Colonic mucosa (tissue), 4 donors: ENCODE data around the gene DKK3. TPM values are rescaled to one million over a fixed set of nuclear protein-coding genes. Genes with fewer than 3 reads are reported as not detected.

Source experiments
- DNase-seq: peaks from one replicate; pipeline ENCODE4 v3.0.0-alpha.2; 2020
- H3K27ac ChIP-seq: fragments of 200-600 bp; one replicate; pipeline ENCODE4 v1.8.0; 2021
- H3K27me3 ChIP-seq: fragments of 200-600 bp; one replicate; pipeline ENCODE4 v1.8.0; 2021
- H3K36me3 ChIP-seq: fragments of 200-600 bp; one replicate; pipeline ENCODE4 v1.8.0; 2021
- H3K4me1 ChIP-seq: fragments of 200-600 bp; one replicate; pipeline ENCODE4 v1.8.0; 2021; ENCODE audit warnings: mild to moderate bottlenecking
- H3K4me3 ChIP-seq: fragments of 200-600 bp; one replicate; pipeline ENCODE4 v1.8.0; 2021
- H3K9ac ChIP-seq, 2 donors: one replicate each; pipeline ENCODE4 v1.7.0; 2013; ENCODE audit warnings: control low read depth in 2 of 2, low read depth in 2 of 2, low read length in 2 of 2
- H3K9me3 ChIP-seq: fragments of 200-600 bp; one replicate; pipeline ENCODE4 v1.8.0; 2021
- CTCF ChIP-seq: fragments of 200-600 bp; IDR thresholded peaks from one replicate; pipeline ENCODE4 v1.8.0; 2022; ENCODE audit warnings: antibody characterized with exemption, mild to moderate bottlenecking
- intact Hi-C: fragments of 100-400 bp; cut with DNase I; formaldehyde crosslinking; loops from one replicate; pipeline ENCODE4 v1.14.1; 2022
- total RNA-seq, 2 donors: library from RNA; stranded (reverse); fragmentation: NEBNext Ultra II Directional in 1 of 2; extraction: Animal tissue kit (Norgen Biotek cat#: 25700) in 1 of 2; gene quantifications; one replicate each; pipeline ENCODE4 v1.2.1, GENCODE V29; 2021
- donor health status: healthy.
- donor health status: DM: no; HTN: no; CAD: no.
- donor health status: DM: no; HTN: no; CAD: no.

Gene DKK3
- total RNA-seq, 2 donors from 2014 or later, result 7.4 to 19.6 TPM

- no peak overlapping the region for H3K4me3 ChIP-seq
- no peaks in the 10 kb centered on the region for H3K9me3 ChIP-seq
- H3K27me3 ChIP-seq, result no peaks in the 10 kb centered on the region
- H3K9ac ChIP-seq, result no peak overlapping the region
- TF ChIP-seq CTCF, result no peak
- no peaks in the 10 kb centered on the region for H3K4me1 ChIP-seq
- no peaks in the 10 kb centered on the region for H3K36me3 ChIP-seq
- DNase-seq, result no peak
- intact Hi-C loops, result no loop called here
- H3K27ac ChIP-seq, result no peak overlapping the region
Measured at GRCh38 chr11:11963842-11964773, 44.3 kb downstream of the DKK3 start.

GRCh38 chr11:11963067-11963466, 45.4 kb downstream of the DKK3 start:
- Histone ChIP-seq H3K9me3 (no peaks in the 10 kb centered on the region), H3K9ac (no peak overlapping the region), H3K36me3 (no peaks in the 10 kb centered on the region), H3K27me3 (no peaks in the 10 kb centered on the region), H3K4me1 (no peaks in the 10 kb centered on the region), H3K4me3 (no peak overlapping the region), H3K27ac (no peak overlapping the region)
- intact Hi-C loops, result no loop called here
- no peak for TF ChIP-seq CTCF
- no peak for DNase-seq

- Histone ChIP-seq H3K36me3 (peaks cover 6% of the 10 kb centered on the region), H3K9me3 (no peaks in the 10 kb centered on the region), H3K9ac (no peak overlapping the region), H3K4me1 (no peaks in the 10 kb centered on the region), H3K4me3 (no peak overlapping the region), H3K27ac (no peak overlapping the region), H3K27me3 (no peaks in the 10 kb centered on the region)
- intact Hi-C loops, result no loop called here
- no peak for DNase-seq
- no peak for TF ChIP-seq CTCF
Measured at GRCh38 chr11:11961399-11962028, 46.9 kb downstream of the DKK3 start.

- Histone ChIP-seq H3K9me3 (no peaks in the 10 kb centered on the region), H3K27ac (no peak overlapping the region), H3K4me3 (no peak overlapping the region), H3K36me3 (peaks cover 12% of the 10 kb centered on the region), H3K4me1 (no peaks in the 10 kb centered on the region), H3K27me3 (no peaks in the 10 kb centered on the region), H3K9ac (no peak overlapping the region)
- DNase-seq, result no peak
- TF ChIP-seq CTCF, result no peak
- intact Hi-C loops, result no loop called here
Measured at GRCh38 chr11:11960687-11961086, 47.7 kb downstream of the DKK3 start.

GRCh38 chr11:11959601-11960000, 48.8 kb downstream of the DKK3 start:
- H3K9ac ChIP-seq, result no peak overlapping the region
- no peaks in the 10 kb centered on the region for H3K27me3 ChIP-seq
- intact Hi-C loops, result no loop called here

More at GRCh38 chr11:11959601-11960000, 48.8 kb downstream of the DKK3 start:
- DNase-seq, result no peak
- H3K27ac ChIP-seq, result no peak overlapping the region
- no peak overlapping the region for H3K4me3 ChIP-seq
- no peaks in the 10 kb centered on the region for H3K4me1 ChIP-seq
- H3K36me3 ChIP-seq, result peaks cover 12% of the 10 kb centered on the region
- TF ChIP-seq CTCF, result no peak
- no peaks in the 10 kb centered on the region for H3K9me3 ChIP-seq
